Endothelial cell of umbilical vein (primary cell): ENCODE measurements around the gene INPP5B. TPM values are rescaled to one million over a fixed set of nuclear protein-coding genes. Genes with fewer than 3 reads are reported as not detected.

Experiments
- BruUV-seq: library from RNA; stranded (reverse); fragments of 400-500 nt; replicated peaks from 2 replicates; lab custom pipeline; 2021; lab: Mats Ljungman, UMichigan
- CTCF ChIA-PET: fragments of 300-600, 350-600 bp; sonication (Branson Sonifier 250); formaldehyde crosslinking; loops from one replicate; lab custom pipeline; 2021; ENCODE audit warnings: antibody characterized with exemption, inconsistent platforms; lab: Charles Lee
- POLR2A ChIA-PET: fragments of 300-600, 350-600 bp; sonication (Branson Sonifier 250); formaldehyde crosslinking; loops from one replicate; lab custom pipeline; 2021; ENCODE audit warnings: antibody characterized with exemption, inconsistent platforms; lab: Charles Lee
- DNase-seq: peaks from one replicate; pipeline ENCODE4 v3.0.0-alpha.2; 2011; ENCODE audit warnings: low read depth, low spot score
- FAIRE-seq: peaks from 2 replicates; lab custom pipeline; 2011; peaks lifted over from hg19 to GRCh38; lab: Jason Lieb, UNC
- H2AFZ ChIP-seq: 2 replicates; pipeline ENCODE4 v1.6.0; 2012; ENCODE audit warnings: low read depth, low read length, control low read depth, inconsistent platforms
- H3K27ac ChIP-seq: 2 replicates; pipeline ENCODE4 v1.5.1; 2011; ENCODE audit warnings: low read depth, mild to moderate bottlenecking, control low read depth, low read length, moderate library complexity; ENCODE audit not compliant: insufficient read depth
- H3K27me3 ChIP-seq, 2 experiments: 2 replicates each; pipeline versions ENCODE4 v1.6.0 to v1.6.1; 2011; ENCODE audit warnings: low read length in 2 of 2, mixed read lengths in 1 of 2; ENCODE audit not compliant: control insufficient read depth in 2 of 2, insufficient read depth in 2 of 2
- H3K36me3 ChIP-seq, 2 experiments: 2 replicates in 1 of 2; 3 replicates in 1 of 2; pipeline ENCODE4 v1.5.1; 2011; ENCODE audit warnings: low read length in 2 of 2, mild to moderate bottlenecking in 1 of 2, moderate library complexity in 1 of 2; ENCODE audit not compliant: control insufficient read depth in 2 of 2, insufficient read depth in 2 of 2; ENCODE audit errors: extremely low read depth in 1 of 2
- H3K4me1 ChIP-seq: 3 replicates; pipeline ENCODE4 v1.5.1; 2011; ENCODE audit warnings: mild to moderate bottlenecking, low read length; ENCODE audit not compliant: control insufficient read depth, insufficient read depth; ENCODE audit errors: extremely low read depth
- H3K4me2 ChIP-seq: 2 replicates; pipeline ENCODE4 v1.6.1; 2011; ENCODE audit warnings: low read length, control low read depth, mixed read lengths; ENCODE audit not compliant: insufficient read depth
- H3K4me3 ChIP-seq, 3 experiments: fragments of 200-600 bp in 1 of 3; sonication (generic), shearing (Covaris generic) in 1 of 3; replicated peaks in 1 of 3; 2 replicates each; pipeline ENCODE4 v1.5.1; 2011 to 2016; ENCODE audit warnings: control low read depth in 3 of 3, low read length in 3 of 3, mild to moderate bottlenecking in 2 of 3, inconsistent platforms in 1 of 3, low read depth in 1 of 3, moderate library complexity in 1 of 3; ENCODE audit not compliant: insufficient read depth in 1 of 3
- H3K79me2 ChIP-seq: 2 replicates; pipeline ENCODE4 v1.6.0; 2012; ENCODE audit warnings: low read length, inconsistent platforms; ENCODE audit not compliant: control insufficient read depth, insufficient read depth
- H3K9ac ChIP-seq: replicated peaks from 2 replicates; pipeline ENCODE3; 2011; ENCODE audit warnings: low read length, control low read depth; ENCODE audit not compliant: insufficient read depth; ENCODE audit errors: extremely low read depth
- H3K9me1 ChIP-seq: replicated peaks from 3 replicates; pipeline ENCODE4 v1.6.0; 2011; ENCODE audit warnings: mild to moderate bottlenecking, low read length; ENCODE audit not compliant: control insufficient read depth, insufficient read depth; ENCODE audit errors: extremely low read depth
- H3K9me3 ChIP-seq: replicated peaks from 2 replicates; pipeline ENCODE4 v1.5.1; 2012; ENCODE audit warnings: low read length, inconsistent platforms; ENCODE audit not compliant: control insufficient read depth, insufficient read depth
- H4K20me1 ChIP-seq: replicated peaks from 2 replicates; pipeline ENCODE3; 2011; ENCODE audit warnings: mild to moderate bottlenecking, low read length; ENCODE audit not compliant: control insufficient read depth, insufficient read depth; ENCODE audit errors: extremely low read depth
- CTCF ChIP-seq, 2 donors: IDR thresholded peaks; 1 replicate in 1 of 2; 2 replicates in 1 of 2; pipeline ENCODE4 v1.5.1; 2011; ENCODE audit warnings: low read length in 2 of 2, mild to moderate bottlenecking in 2 of 2, moderate library complexity in 2 of 2, control low read depth in 1 of 2, inconsistent platforms in 1 of 2, low read depth in 1 of 2; ENCODE audit not compliant: insufficient read depth in 1 of 2; ENCODE audit errors: extremely low read depth in 1 of 2
- EZH2 ChIP-seq: IDR thresholded peaks from 2 replicates; pipeline ENCODE4 v1.6.1; 2012; ENCODE audit warnings: borderline replicate concordance, low read depth, mild to moderate bottlenecking, moderate library complexity, low read length, inconsistent platforms; ENCODE audit not compliant: severe bottlenecking
- FOS ChIP-seq: IDR thresholded peaks from 2 replicates; pipeline ENCODE4 v1.6.1; 2011; ENCODE audit warnings: mild to moderate bottlenecking, low read length, moderate library complexity, borderline replicate concordance; ENCODE audit not compliant: insufficient read depth
- GATA2 ChIP-seq: IDR thresholded peaks from 2 replicates; pipeline ENCODE4 v1.7.0; 2011; ENCODE audit warnings: low read depth, mild to moderate bottlenecking, moderate library complexity, mixed read lengths, low read length; ENCODE audit not compliant: insufficient read length, insufficient read depth
- JUN ChIP-seq: IDR thresholded peaks from 2 replicates; pipeline ENCODE4 v1.6.1; 2011; ENCODE audit warnings: borderline replicate concordance, low read depth; ENCODE audit not compliant: insufficient read length, insufficient read depth
- MAX ChIP-seq: IDR thresholded peaks from 2 replicates; pipeline ENCODE4 v1.6.1; 2011; ENCODE audit not compliant: insufficient read depth, insufficient read length
- MYC ChIP-seq: IDR thresholded peaks from one replicate; pipeline ENCODE4 v1.6.1; 2011; ENCODE audit warnings: mild to moderate bottlenecking, low read depth, low read length
- POLR2A ChIP-seq: IDR thresholded peaks from 2 replicates; pipeline ENCODE4 v1.6.1; 2012; ENCODE audit warnings: low read depth, mild to moderate bottlenecking, control low read depth, low read length
- POLR2AphosphoS5 ChIP-seq: IDR thresholded peaks from 2 replicates; pipeline ENCODE4 v1.6.1; 2012; ENCODE audit warnings: low read depth, mild to moderate bottlenecking, control low read depth, low read length, moderate library complexity; ENCODE audit not compliant: insufficient read depth
- dilution Hi-C: fragments of 300-500 bp; cut with MboI; formaldehyde crosslinking; loops from one replicate; pipeline ENCODE4 v1.15.0; 2019; ENCODE audit warnings: low sequenced_read_pairs; ENCODE audit not compliant: extremely low pct_ligation_motif_present
- intact Hi-C: fragments of 100-400 bp; cut with micrococcal nuclease; formaldehyde crosslinking; loops from one replicate; pipeline ENCODE4 v1.10.0; 2022
- polyA plus RNA-seq, 4 experiments: library from polyadenylated mRNA; depleted of rRNA in 3 of 4; stranded (reverse) in 3 of 4; unstranded in 1 of 4; fragments of >200 nt; gene quantifications; 2 replicates each; pipeline versions ENCODE4 v1.2.1 to v1.2.3, GENCODE V29; 2011 to 2012; ENCODE audit warnings: missing spikeins in 1 of 4
- total RNA-seq: library from RNA; stranded (reverse); gene quantifications from 2 replicates; pipeline ENCODE4 v1.2.3, GENCODE V29; 2021

Gene INPP5B
- total and polyA plus RNA-seq, 2 donors (not counting 3 experiments of a cell fraction or from before 2014, with no cell fraction given): 7.4 to 14.7 TPM

- Histone ChIP-seq H4K20me1 (peaks cover 2% of the 10 kb centered on the region), H3K9me3 (no peaks in the 10 kb centered on the region), H3K9me1 (no peaks in the 10 kb centered on the region), H3K27ac (no peak overlapping the region), H3K9ac (no peak overlapping the region), H2AFZ (no peak overlapping the region), H3K27me3 (no peaks in the 10 kb centered on the region), H3K4me1 (peaks cover 10% of the 10 kb centered on the region), H3K4me2 (no peak overlapping the region), H3K36me3 (peaks cover 0 to 1% of the 10 kb centered on the region in 2 experiments), H3K79me2 (peaks cover 53% of the 10 kb centered on the region), H3K4me3 (no peak overlapping the region)
- TF ChIP-seq POLR2A (no peak), JUN (no peak), MYC (no peak)
- intact Hi-C loops: no loop called here
- no TSS peak for BruUV-seq
- CTCF ChIA-PET: interaction anchor here (1.9 kb wide), 1 partner anchor 13 kb away, joined by 10 read pairs; the partner anchor contains the start of gene MTF1
- dilution Hi-C loops: no loop called here
- FAIRE-seq (no peak), DNase-seq (no peak)
- POLR2A ChIA-PET: no interaction called here
Measured at GRCh38 chr1:37846647-37847339, 100.1 kb downstream of the INPP5B start.

- H3K4me3 ChIP-seq: no peak overlapping the region
- POLR2A ChIA-PET: no interaction called here
- FAIRE-seq (no peak), DNase-seq (no peak)
- CTCF ChIA-PET: interaction anchor here (0.8 to 1.9 kb wide), 2 partner anchors 14 to 81 kb away, joined by 3 to 10 read pairs; partner anchors contain the start of gene MTF1
- no peak overlapping the region for H3K4me2 ChIP-seq
- peaks cover 0 to 1% of the 10 kb centered on the region in 2 experiments for H3K36me3 ChIP-seq
- BruUV-seq: no TSS peak
- peaks cover 48% of the 10 kb centered on the region for H3K79me2 ChIP-seq
- intact Hi-C loops (no loop called here), dilution Hi-C loops (no loop called here)
- H4K20me1 ChIP-seq: no peaks in the 10 kb centered on the region
- no peak overlapping the region for H3K27ac ChIP-seq
- TF ChIP-seq MAX (no peak), POLR2AphosphoS5 (no peak), EZH2 (no peak), POLR2A (no peak), GATA2 (no peak), MYC (no peak), FOS (no peak), JUN (no peak), CTCF (IDR thresholded peaks at IDR 0.05; ENCODE audit: extremely low read depth in 1 of 2, insufficient read depth in 1 of 2, low read depth in 1 of 2, low read length in 2 of 2) (no peak)
- no peaks in the 10 kb centered on the region for H3K9me1 ChIP-seq
- peaks cover 2% of the 10 kb centered on the region for H3K4me1 ChIP-seq
- no peaks in the 10 kb centered on the region for H3K27me3 ChIP-seq
- no peak overlapping the region for H3K9ac ChIP-seq
- H3K9me3 ChIP-seq: no peaks in the 10 kb centered on the region
- no peak overlapping the region for H2AFZ ChIP-seq
Measured at GRCh38 chr1:37845786-37846185, 101.1 kb downstream of the INPP5B start.
